Left renal cortex interstitium (tissue), 4 donors: ENCODE measurements around the gene SYT6. TPM values are rescaled to one million over a fixed set of nuclear protein-coding genes. Genes with fewer than 3 reads are reported as not detected.
"Not testable (repeated sequence)": the region's sequence is repeated elsewhere in the genome, so short reads cannot be mapped to it uniquely, and the experiment has no call there.

ENCODE experiments used
- DNase-seq, 4 donors: peaks; one replicate each; pipeline ENCODE4 v3.0.0-alpha.2; 2013; ENCODE audit warnings: low read depth in 4 of 4, low spot score in 2 of 4, missing footprints in 1 of 4
- polyA plus RNA-seq, 4 donors: library from polyadenylated mRNA; unstranded; fragments of 120-200 nt; gene quantifications; one replicate each; pipeline ENCODE4 v1.2.1, GENCODE V29; 2013; ENCODE audit not compliant: insufficient read length in 4 of 4

Gene SYT6
- polyA plus RNA-seq, 4 donors = 1.1 to 1.6 (median 1.4) TPM

- DNase-seq = no peak
Measured at GRCh38 chr1:114077188-114077587, 76.5 kb downstream of the SYT6 start.

- no peak for DNase-seq
Measured at GRCh38 chr1:114076308-114076707, 77.4 kb downstream of the SYT6 start.

- no peak for DNase-seq
Measured at GRCh38 chr1:114075546-114076242, 78.0 kb downstream of the SYT6 start.

GRCh38 chr1:114075105-114075504, 78.6 kb downstream of the SYT6 start:
- DNase-seq = no peak

GRCh38 chr1:114072246-114072645, 81.4 kb downstream of the SYT6 start:
- DNase-seq = no peak

- not testable (repeated sequence) for DNase-seq
Measured at GRCh38 chr1:114069762-114070161, 83.9 kb downstream of the SYT6 start.

- DNase-seq = not testable (repeated sequence)
Measured at GRCh38 chr1:114068684-114069083, 85.0 kb downstream of the SYT6 start.

DNA sequence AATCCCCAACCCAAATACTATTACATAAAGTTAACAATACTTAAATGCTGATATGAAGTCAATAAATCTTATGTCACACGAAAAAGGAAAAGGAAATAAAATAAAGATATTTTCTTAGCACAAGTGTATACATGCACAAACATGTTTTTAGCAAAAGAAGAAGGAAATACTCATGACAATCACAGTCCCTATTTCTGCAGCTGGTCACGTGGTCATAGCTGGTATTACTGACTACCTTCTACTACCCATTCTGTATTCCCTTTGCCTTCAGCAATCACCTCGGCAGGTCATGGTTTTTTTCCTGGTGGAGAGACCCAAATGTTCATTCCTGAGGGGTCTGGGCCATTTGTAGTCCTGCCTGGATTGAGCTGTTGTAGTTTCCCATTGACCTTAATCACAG, 88.0 kb downstream of the SYT6 start:
- not testable (repeated sequence) for DNase-seq

DNA sequence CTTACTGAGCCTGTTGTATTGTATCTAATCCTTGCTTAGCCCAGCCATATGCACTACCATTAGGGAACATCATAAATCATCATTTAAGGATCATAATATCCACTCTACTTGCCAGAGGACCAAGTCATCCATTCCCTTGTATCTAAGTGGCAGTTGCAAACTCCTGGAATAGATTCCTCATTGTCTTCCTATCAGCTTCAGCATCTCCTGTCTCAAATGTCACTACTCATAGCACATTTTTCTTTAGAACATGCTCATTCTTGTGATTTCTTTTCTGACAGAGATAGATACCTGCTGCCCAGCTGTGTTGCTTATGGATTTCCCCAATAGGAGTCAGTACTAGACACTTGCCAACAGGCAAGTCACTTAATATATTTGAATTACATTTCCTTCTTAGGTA, 90.1 kb downstream of the SYT6 start:
- no peak for DNase-seq

- DNase-seq = no peak
Measured at GRCh38 chr1:114062477-114063099, 91.1 kb downstream of the SYT6 start.

- no peak for DNase-seq
Measured at GRCh38 chr1:114061121-114061830, 92.4 kb downstream of the SYT6 start.

GRCh38 chr1:114058236-114058635, 95.4 kb downstream of the SYT6 start:
- DNase-seq = not testable (repeated sequence)

- DNase-seq = no peak
Measured at GRCh38 chr1:114054148-114054547, 99.5 kb downstream of the SYT6 start.

- DNase-seq = no peak
Measured at GRCh38 chr1:114048232-114048631, 105.4 kb downstream of the SYT6 start.

DNA sequence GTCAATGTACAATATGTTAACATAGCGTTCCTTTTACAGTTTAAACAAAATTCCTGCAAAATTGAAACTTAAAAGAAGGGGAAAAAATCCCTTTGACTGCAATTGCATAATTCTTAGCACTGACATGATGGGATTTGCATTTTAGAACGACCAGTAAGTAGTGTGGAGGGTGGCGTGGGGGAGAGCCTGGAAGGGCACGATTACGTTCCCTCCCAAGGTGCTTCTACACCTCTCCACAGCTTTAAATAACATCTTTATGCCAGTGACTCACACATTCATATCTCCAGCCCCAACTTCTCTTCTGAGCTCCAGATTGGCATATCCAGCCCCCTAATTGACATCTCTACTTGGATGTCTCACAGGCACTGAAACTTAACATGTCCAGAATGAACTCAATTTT, 110.1 kb downstream of the SYT6 start:
- no peak for DNase-seq

GRCh38 chr1:114043054-114043453, 110.6 kb downstream of the SYT6 start:
- no peak for DNase-seq

DNA sequence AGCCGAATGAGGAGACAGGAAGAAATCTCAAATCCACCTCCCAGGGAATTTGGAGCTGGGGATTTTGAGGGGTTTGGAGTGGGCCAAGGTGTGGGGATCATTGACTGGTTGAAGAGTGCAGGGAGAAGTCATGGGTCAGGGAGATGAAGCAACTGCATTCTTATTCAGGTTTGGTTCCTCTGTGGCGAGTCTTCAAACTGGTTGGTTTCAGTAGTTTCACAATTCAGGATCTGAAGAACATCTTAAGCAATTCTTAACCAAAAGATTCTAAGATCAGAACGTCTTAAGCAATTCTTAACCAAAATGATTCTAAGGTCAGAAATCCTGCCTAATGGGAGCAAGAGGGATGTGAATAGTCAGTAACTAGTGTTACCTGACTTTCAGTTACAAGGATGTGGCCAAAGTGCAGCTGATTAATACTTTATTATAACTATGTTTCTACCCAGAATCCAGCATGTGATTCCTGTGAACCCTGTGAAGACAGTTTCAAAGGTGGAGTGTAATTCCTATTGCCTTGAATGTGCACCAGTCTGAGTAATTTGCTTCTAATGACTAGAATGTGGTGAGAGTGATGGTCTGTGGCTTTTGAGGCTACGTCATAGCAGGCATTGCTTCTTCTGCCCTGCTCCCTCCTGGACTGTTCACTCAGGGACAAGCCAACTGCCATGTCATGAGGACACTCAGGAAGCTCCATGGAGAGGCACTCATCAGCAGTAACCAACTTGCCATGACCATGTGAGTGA, 113.2 kb downstream of the SYT6 start:
- no peak for DNase-seq
